Activated T-cell treated with anti-CD3 and anti-CD28 coated beads for 24 hours (primary cell): Measurements from ENCODE around the gene NR2F1.

Source experiments
- DNase-seq: peaks from one replicate; pipeline ENCODE4 v3.0.0-alpha.2; 2020; ENCODE audit warnings: low read depth

The NR2F1 gene

GRCh38 chr5:93604644-93605515 is 21.9 kb downstream of the NR2F1 start:
- no peak for DNase-seq

GRCh38 chr5:93606382-93606752 is 23.3 kb downstream of the NR2F1 start:
- no peak for DNase-seq

GRCh38 chr5:93607367-93608258 is 24.6 kb downstream of the NR2F1 start:
- DNase-seq, result no peak

- DNase-seq, result no peak
Measured at GRCh38 chr5:93608855-93609254, 25.8 kb downstream of the NR2F1 start.

GRCh38 chr5:93609762-93610161 is 26.7 kb downstream of the NR2F1 start:
- DNase-seq, result no peak

GRCh38 chr5:93610581-93611272 is 27.7 kb downstream of the NR2F1 start:
- DNase-seq, result no peak

- no peak for DNase-seq
Measured at GRCh38 chr5:93611273-93611975, 28.4 kb downstream of the NR2F1 start.

- DNase-seq, result no peak
Measured at GRCh38 chr5:93611976-93612854, 29.2 kb downstream of the NR2F1 start.

- no peak for DNase-seq
Measured at GRCh38 chr5:93612855-93613243, 29.8 kb downstream of the NR2F1 start.

- DNase-seq, result no peak
Measured at GRCh38 chr5:93616538-93617174, 33.6 kb downstream of the NR2F1 start.

GRCh38 chr5:93620487-93621326 is 37.7 kb downstream of the NR2F1 start:
- peak; percentile 32 for DNase-seq

GRCh38 chr5:93621327-93621798 is 38.3 kb downstream of the NR2F1 start:
- DNase-seq, result no peak

GRCh38 chr5:93622240-93622885 is 39.3 kb downstream of the NR2F1 start:
- DNase-seq, result no peak

GRCh38 chr5:93623153-93623552 is 40.1 kb downstream of the NR2F1 start:
- no peak for DNase-seq

GRCh38 chr5:93626801-93627200 is 43.8 kb downstream of the NR2F1 start:
- no peak for DNase-seq

- no peak for DNase-seq
Measured at GRCh38 chr5:93632327-93632726, 49.3 kb downstream of the NR2F1 start.

GRCh38 chr5:93635991-93636390 is 53.0 kb downstream of the NR2F1 start:
- DNase-seq, result no peak

GRCh38 chr5:93636837-93637236 is 53.8 kb downstream of the NR2F1 start:
- no peak for DNase-seq

- DNase-seq, result no peak
Measured at GRCh38 chr5:93637697-93638096, 54.7 kb downstream of the NR2F1 start.
